Astrocyte of the spinal cord (primary cell): ENCODE results near the gene PHACTR3.

ENCODE experiments used
- DNase-seq: peaks from one replicate; pipeline ENCODE4 v3.0.0; 2011; ENCODE audit warnings: low read depth, low spot score
- H3K4me3 ChIP-seq: 2 replicates; pipeline ENCODE4 v1.5.1; 2011; ENCODE audit warnings: low read depth, mild to moderate bottlenecking, low read length, moderate library complexity
- CTCF ChIP-seq: IDR thresholded peaks from 2 replicates; pipeline ENCODE4 v1.5.1; 2012; ENCODE audit warnings: low read depth, mild to moderate bottlenecking, low read length, inconsistent platforms
- in situ Hi-C: cut with HindIII; loops from 2 replicates; pipeline ENCODE4 v1.10.0; 2017; ENCODE audit warnings: low sequenced_read_pairs

PHACTR3 gene

GRCh38 chr20:59742351-59743095 lies 138.2 kb downstream of the PHACTR3 start:
- no peak overlapping the region for H3K4me3 ChIP-seq
- in situ Hi-C loops, result no loop called here
- no peak for TF ChIP-seq CTCF
- DNase-seq, result no peak

GRCh38 chr20:59743308-59743707 lies 139.0 kb downstream of the PHACTR3 start:
- no peak overlapping the region for H3K4me3 ChIP-seq
- TF ChIP-seq CTCF, result no peak
- no peak for DNase-seq
- in situ Hi-C loops, result no loop called here

- no peak overlapping the region for H3K4me3 ChIP-seq
- in situ Hi-C loops, result no loop called here
- no peak for DNase-seq
- TF ChIP-seq CTCF, result no peak
These were observed 139.6 kb downstream of the PHACTR3 start for GRCh38 chr20:59743767-59744485.

GRCh38 chr20:59744756-59745155 lies 140.4 kb downstream of the PHACTR3 start:
- TF ChIP-seq CTCF, result no peak
- DNase-seq, result no peak
- in situ Hi-C loops, result no loop called here
- H3K4me3 ChIP-seq, result no peak overlapping the region

GRCh38 chr20:59745201-59745600 lies 140.9 kb downstream of the PHACTR3 start:
- no peak for TF ChIP-seq CTCF
- no peak overlapping the region for H3K4me3 ChIP-seq
- DNase-seq, result no peak
- in situ Hi-C loops, result no loop called here

- in situ Hi-C loops, result no loop called here
- DNase-seq, result no peak
- no peak overlapping the region for H3K4me3 ChIP-seq
- no peak for TF ChIP-seq CTCF
These were observed 141.4 kb downstream of the PHACTR3 start for GRCh38 chr20:59745716-59746115.
